ENCODE measurements around the gene FXYD7.

The FXYD7 gene

GRCh38 chr19:35166100-35167063 is 23.3 kb downstream of the FXYD7 start:
- DNase-seq (ENCODE audit: low read depth in 2 of 2), result no peak
- no peak overlapping the region for H3K4me3 ChIP-seq (replicated peaks in 1 of 2; ENCODE audit: low read depth in 2 of 2, low read length in 2 of 2)

DNA sequence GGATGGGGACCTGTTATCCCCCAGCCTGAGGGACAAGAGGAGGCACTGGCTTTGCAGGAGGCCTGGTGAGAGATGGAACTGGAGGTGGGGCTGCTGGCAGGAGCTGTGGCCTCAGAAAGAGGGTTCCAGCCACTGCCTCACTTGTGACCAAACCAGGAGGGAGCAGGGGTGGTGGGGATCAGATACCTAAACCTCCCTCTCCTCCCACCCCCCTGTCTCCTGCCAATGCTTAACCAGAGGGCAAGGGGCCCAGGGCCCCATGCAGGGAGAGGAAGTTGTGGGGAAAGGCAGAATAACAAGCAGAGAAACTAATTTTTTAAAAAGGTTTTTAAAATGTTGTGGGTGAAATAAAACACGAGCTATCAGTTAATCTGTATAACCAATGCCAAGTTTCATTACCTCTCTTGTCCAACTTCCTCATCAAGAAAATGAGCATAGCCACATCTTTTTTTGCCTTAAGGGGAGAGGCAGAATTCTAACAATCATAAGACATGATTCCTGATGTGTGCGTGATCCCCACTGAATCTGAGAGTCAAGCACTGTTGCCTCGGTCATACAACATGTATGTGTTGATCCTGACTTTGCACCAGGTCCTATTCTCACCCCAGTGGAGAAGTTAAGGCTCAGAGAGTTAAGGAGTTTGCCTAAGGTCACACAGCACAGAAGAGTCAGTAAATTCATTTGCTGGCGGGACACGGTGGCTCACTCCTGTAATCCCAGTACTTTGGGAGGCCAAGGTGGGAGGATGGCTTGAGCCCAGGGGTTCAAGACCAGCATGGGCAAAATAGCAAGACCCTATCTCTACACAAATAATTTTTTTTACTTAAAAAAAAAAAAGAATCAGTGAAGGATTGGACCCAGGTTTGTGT is 24.4 kb downstream of the FXYD7 start:
- TF ChIP-seq, protein P1, sequence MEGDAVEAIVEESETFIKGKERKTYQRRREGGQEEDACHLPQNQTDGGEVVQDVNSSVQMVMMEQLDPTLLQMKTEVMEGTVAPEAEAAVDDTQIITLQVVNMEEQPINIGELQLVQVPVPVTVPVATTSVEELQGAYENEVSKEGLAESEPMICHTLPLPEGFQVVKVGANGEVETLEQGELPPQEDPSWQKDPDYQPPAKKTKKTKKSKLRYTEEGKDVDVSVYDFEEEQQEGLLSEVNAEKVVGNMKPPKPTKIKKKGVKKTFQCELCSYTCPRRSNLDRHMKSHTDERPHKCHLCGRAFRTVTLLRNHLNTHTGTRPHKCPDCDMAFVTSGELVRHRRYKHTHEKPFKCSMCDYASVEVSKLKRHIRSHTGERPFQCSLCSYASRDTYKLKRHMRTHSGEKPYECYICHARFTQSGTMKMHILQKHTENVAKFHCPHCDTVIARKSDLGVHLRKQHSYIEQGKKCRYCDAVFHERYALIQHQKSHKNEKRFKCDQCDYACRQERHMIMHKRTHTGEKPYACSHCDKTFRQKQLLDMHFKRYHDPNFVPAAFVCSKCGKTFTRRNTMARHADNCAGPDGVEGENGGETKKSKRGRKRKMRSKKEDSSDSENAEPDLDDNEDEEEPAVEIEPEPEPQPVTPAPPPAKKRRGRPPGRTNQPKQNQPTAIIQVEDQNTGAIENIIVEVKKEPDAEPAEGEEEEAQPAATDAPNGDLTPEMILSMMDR (IDR thresholded peaks at IDR 0.05; ENCODE audit: low read depth, low read length), result no peak
- no peak overlapping the region for H3K4me3 ChIP-seq (replicated peaks in 1 of 2; ENCODE audit: low read depth in 2 of 2, low read length in 2 of 2)
- no peak for DNase-seq (ENCODE audit: low read depth in 2 of 2)

More at GRCh38 chr19:35166100-35167063, 23.3 kb downstream of the FXYD7 start:
- TF ChIP-seq, protein P1 (IDR thresholded peaks at IDR 0.05; ENCODE audit: low read depth, low read length), result no peak

DNA sequence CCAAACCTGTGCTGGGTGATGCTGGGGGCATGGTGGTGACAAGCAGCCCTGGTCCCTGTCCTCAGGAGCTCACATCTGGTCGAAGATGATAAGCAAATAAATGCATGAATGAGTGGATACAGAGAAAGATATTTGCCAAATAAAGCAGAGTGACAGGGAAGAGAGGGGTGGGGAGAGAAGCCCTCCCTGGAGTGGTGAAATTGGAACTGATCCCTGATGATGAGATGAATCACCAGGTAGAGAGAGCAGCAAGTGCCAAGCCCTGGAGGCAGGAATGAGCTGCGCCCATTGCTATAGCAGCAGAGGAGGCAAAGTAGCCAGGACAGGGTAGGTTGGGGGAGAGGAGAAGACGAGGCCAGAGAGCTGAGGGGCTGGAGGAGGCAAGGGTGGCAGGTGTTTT is 25.1 kb downstream of the FXYD7 start:
- TF ChIP-seq, protein P1 (IDR thresholded peaks at IDR 0.05; ENCODE audit: low read depth, low read length), result no peak
- no peak overlapping the region for H3K4me3 ChIP-seq (replicated peaks in 1 of 2; ENCODE audit: low read depth in 2 of 2, low read length in 2 of 2)
- no peak for DNase-seq (ENCODE audit: low read depth in 2 of 2)

GRCh38 chr19:35169221-35169995 is 26.4 kb downstream of the FXYD7 start:
- DNase-seq (ENCODE audit: low read depth in 2 of 2), result no peak

DNA sequence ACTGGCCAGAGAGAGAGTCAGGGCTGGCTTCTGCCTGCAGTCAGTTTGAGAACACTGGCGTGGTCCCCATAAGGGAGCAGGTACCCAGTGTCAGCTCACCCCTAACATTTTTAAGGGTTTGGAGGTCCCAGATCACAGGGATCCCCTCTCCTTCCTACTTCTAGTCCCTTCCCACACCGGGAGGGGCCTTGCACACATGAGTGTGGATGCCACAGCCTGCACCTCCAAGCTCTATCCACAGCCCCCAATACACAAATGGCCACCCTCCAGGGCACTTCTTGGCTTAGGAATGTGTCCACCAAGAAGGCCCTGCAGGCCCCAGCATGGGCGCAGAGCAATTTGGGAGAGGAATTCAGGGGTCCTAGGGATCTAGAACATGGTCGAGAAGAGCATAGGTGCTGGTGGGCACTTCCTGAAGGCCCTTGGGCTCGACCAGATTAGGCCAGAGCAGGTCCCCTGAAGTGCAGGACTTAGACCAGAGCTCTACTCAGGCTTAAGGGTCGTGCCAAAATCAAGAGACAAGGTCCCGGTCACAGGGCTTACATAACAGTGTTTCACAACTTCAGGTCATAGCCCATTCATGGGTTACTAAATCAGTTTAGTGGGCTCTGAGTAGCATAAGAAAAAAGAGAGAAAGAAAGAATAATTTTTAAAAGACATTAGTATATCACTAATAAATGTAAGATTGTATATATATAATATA is 27.5 kb downstream of the FXYD7 start:
- no peak overlapping the region for H3K4me3 ChIP-seq (replicated peaks in 1 of 2; ENCODE audit: low read depth in 2 of 2, low read length in 2 of 2)
- TF ChIP-seq, protein P1 (IDR thresholded peaks at IDR 0.05; ENCODE audit: low read depth, low read length), result no peak
- DNase-seq (ENCODE audit: low read depth in 2 of 2), result no peak

More at GRCh38 chr19:35169221-35169995, 26.4 kb downstream of the FXYD7 start:
- TF ChIP-seq, protein P1 (IDR thresholded peaks at IDR 0.05; ENCODE audit: low read depth, low read length), result no peak
- no peak overlapping the region for H3K4me3 ChIP-seq (replicated peaks in 1 of 2; ENCODE audit: low read depth in 2 of 2, low read length in 2 of 2)
